ENCODE results near the gene KIAA1191. TPM values are rescaled to one million over a fixed set of nuclear protein-coding genes. Genes with fewer than 3 reads are reported as not detected.

KIAA1191 gene
- total and polyA plus RNA-seq, 2 of the 4 experiments (the other 2 are of a cell fraction): 114 to 124 TPM

- TF ChIP-seq FOS (IDR thresholded peaks at IDR 0.05; ENCODE audit: low read depth, low read length): no peak
- TF ChIP-seq POLR2A (IDR thresholded peaks at IDR 0.05; ENCODE audit: low read depth, low read length): no peak
- no peak for TF ChIP-seq MXI1 (IDR thresholded peaks at IDR 0.05; ENCODE audit: borderline replicate concordance, low read depth, low read length)
- no peak for TF ChIP-seq RFX5 (IDR thresholded peaks at IDR 0.05; ENCODE audit: low read depth, low read length)
- TF ChIP-seq, protein P1, sequence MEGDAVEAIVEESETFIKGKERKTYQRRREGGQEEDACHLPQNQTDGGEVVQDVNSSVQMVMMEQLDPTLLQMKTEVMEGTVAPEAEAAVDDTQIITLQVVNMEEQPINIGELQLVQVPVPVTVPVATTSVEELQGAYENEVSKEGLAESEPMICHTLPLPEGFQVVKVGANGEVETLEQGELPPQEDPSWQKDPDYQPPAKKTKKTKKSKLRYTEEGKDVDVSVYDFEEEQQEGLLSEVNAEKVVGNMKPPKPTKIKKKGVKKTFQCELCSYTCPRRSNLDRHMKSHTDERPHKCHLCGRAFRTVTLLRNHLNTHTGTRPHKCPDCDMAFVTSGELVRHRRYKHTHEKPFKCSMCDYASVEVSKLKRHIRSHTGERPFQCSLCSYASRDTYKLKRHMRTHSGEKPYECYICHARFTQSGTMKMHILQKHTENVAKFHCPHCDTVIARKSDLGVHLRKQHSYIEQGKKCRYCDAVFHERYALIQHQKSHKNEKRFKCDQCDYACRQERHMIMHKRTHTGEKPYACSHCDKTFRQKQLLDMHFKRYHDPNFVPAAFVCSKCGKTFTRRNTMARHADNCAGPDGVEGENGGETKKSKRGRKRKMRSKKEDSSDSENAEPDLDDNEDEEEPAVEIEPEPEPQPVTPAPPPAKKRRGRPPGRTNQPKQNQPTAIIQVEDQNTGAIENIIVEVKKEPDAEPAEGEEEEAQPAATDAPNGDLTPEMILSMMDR (conservative IDR thresholded peaks at IDR 0.05; ENCODE audit: low read depth, low read length): no peak
- no peak for TF ChIP-seq CEBPB (IDR thresholded peaks at IDR 0.05; ENCODE audit: low read depth, low read length)
- TF ChIP-seq CHD1 (IDR thresholded peaks at IDR 0.05; ENCODE audit: low read depth, low read length): no peak
- TF ChIP-seq BHLHE40 (IDR thresholded peaks at IDR 0.05; ENCODE audit: low read depth, low read length): no peak
- TF ChIP-seq, protein P2, sequence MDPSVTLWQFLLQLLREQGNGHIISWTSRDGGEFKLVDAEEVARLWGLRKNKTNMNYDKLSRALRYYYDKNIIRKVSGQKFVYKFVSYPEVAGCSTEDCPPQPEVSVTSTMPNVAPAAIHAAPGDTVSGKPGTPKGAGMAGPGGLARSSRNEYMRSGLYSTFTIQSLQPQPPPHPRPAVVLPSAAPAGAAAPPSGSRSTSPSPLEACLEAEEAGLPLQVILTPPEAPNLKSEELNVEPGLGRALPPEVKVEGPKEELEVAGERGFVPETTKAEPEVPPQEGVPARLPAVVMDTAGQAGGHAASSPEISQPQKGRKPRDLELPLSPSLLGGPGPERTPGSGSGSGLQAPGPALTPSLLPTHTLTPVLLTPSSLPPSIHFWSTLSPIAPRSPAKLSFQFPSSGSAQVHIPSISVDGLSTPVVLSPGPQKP (IDR thresholded peaks at IDR 0.05; ENCODE audit: borderline replicate concordance, low read depth, low read length): no peak
- TF ChIP-seq SMC3 (IDR thresholded peaks at IDR 0.05; ENCODE audit: low read depth, low read length): no peak
- DNase-seq (peak; percentile 9), ATAC-seq (ENCODE audit: low read depth) (no peak)
- H3K23ac ChIP-seq (ENCODE audit: low read depth, low read length): no peak overlapping the region
- no peak overlapping the region for H3K4me2 ChIP-seq (ENCODE audit: low read depth, low read length)
- H4K91ac ChIP-seq (ENCODE audit: insufficient read depth, low read depth, low read length): no peak overlapping the region
- H4K8ac ChIP-seq (ENCODE audit: low read depth in 2 of 2, low read length in 2 of 2): no peak overlapping the region
- H3K9me3 ChIP-seq (ENCODE audit: control insufficient read depth, insufficient read depth, low read length): no peaks in the 10 kb centered on the region
- ChIA-PET POLR2A (ENCODE audit: unreplicated experiment) (no interaction called here), CTCF (interaction anchor here (0.9 kb wide), 1 partner anchor 644 kb away, joined by 3 read pairs; no protein-coding TSS in a partner anchor)
- H2AFZ ChIP-seq (replicated peaks; ENCODE audit: low read length, poor library complexity): no peak overlapping the region
- H3K36me3 ChIP-seq (ENCODE audit: control insufficient read depth, insufficient read depth, low read length): peaks cover 28% of the 10 kb centered on the region
- 62% methylated on average over 3 of the region's 7 CpGs; no CpG with 5 or more reads in 1 of the 2 experiments for WGBS, 2 experiments (ENCODE audit: extremely low coverage in 2 of 2, insufficient read length in 1 of 2)
- no TSS peak for BruUV-seq (replicated peaks)
- no peak overlapping the region for H3K9ac ChIP-seq (ENCODE audit: low read depth, low read length)
- H3K4ac ChIP-seq (ENCODE audit: low read depth, low read length): no peak overlapping the region
- in situ Hi-C loops (cut with MboI; ENCODE audit: low sequenced_read_pairs): no loop called here
- H2BK5ac ChIP-seq (ENCODE audit: low read depth, low read length, poor library complexity, severe bottlenecking): no peak overlapping the region
- no peak overlapping the region for H3K18ac ChIP-seq (ENCODE audit: low read depth, low read length)
- intact Hi-C loops (cut with micrococcal nuclease): no loop called here
- no peak overlapping the region for H2AK9ac ChIP-seq (replicated peaks; ENCODE audit: low read depth, low read length, poor library complexity)
- H3K9me1 ChIP-seq (ENCODE audit: insufficient read depth, low read length): no peaks in the 10 kb centered on the region; the same call in 1 of the 2 replicates
- H2BK15ac ChIP-seq (ENCODE audit: low read depth, low read length): no peak overlapping the region
- no peaks in the 10 kb centered on the region; a peak in 1 of 4 replicates for H3K79me1 ChIP-seq (ENCODE audit: low read depth in 1 of 2, low read length in 2 of 2)
- no peak overlapping the region for H2AK5ac ChIP-seq (ENCODE audit: low read depth, low read length)
- H2BK20ac ChIP-seq (ENCODE audit: low read depth, low read length): no peak overlapping the region
- H3K14ac ChIP-seq (replicated peaks; ENCODE audit: low read depth, low read length): no peak overlapping the region
- H4K20me1 ChIP-seq (ENCODE audit: insufficient read depth, low read length): no peaks in the 10 kb centered on the region
- dilution Hi-C loops (cut with HindIII; ENCODE audit: low sequenced_read_pairs, unreplicated experiment): no loop called here
- no peak overlapping the region for H3K4me3 ChIP-seq (ENCODE audit: insufficient read depth, low read depth, low read length)
- no peaks in the 10 kb centered on the region for H3K27me3 ChIP-seq (ENCODE audit: control insufficient read depth, insufficient read depth, low read length)
- H3K4me1 ChIP-seq (ENCODE audit: control insufficient read depth, insufficient read depth, low read length): no peaks in the 10 kb centered on the region
- no peak overlapping the region for H4K5ac ChIP-seq (ENCODE audit: low read depth, low read length)
- no peak overlapping the region for H2BK120ac ChIP-seq (ENCODE audit: low read depth, low read length)
- no peak overlapping the region for H3K56ac ChIP-seq (ENCODE audit: extremely low read depth, insufficient read depth, low read length)
- H3K27ac ChIP-seq (ENCODE audit: insufficient read depth, low read length): no peak overlapping the region
These were observed 11.7 kb upstream of the KIAA1191 start for GRCh38 chr5:176373100-176373818.

Measured in IMR-90 (cell line).